Measurements from ENCODE around the gene VPS37B.
"Not testable (repeated sequence)": the region's sequence is repeated elsewhere in the genome, so short reads cannot be mapped to it uniquely, and the experiment has no call there.

Gene VPS37B

DNA sequence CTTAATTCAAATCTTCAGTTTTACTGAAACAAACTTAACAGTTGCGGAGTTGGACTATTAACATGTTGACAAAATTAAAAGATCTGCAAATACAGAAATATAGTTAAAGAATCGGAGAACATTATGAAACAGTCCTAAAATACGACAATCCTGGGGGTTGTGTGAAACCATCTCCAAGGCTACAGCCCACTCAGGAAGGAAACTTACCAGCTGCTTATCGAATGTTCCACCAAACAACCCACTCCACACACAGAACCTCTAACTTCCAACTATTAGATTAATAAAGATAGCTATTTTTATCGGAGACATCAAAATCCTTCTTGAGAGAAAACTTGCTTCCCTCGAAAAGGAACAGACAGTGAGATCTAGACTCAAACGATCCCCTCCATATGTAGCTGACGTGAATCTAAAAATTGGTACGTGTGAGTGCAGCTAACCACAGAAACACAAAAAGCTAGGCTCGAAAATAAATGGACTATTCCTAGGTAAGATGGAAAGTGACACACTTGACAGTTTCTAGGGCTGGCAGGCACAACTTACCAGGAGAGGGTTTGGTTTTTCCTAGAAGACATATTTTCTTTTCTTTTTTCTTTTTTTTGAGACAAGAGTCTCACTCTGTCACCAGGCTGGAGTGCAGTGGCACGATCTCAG, 12.9 kb downstream of the VPS37B start:
- DNase-seq (ENCODE audit: low read depth) = no peak

DNA sequence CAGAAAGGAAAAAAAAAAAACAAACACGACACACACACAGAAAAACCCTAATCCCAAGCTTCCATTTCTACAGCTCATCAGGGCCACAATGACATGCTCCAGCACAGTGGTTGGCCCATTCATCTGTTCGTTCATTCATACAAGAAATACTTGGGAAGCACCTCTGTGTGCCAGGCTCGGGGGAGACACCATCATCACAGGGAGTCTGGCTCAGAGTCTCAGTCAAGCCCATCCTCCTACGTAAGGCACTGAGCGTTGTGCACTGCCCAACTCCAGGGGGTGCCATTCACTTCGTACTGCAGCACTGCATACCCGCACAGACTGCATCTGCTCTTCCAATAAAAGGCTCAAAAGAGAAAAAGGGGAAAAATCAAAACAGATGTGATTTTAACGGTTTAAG, 15.3 kb downstream of the VPS37B start:
- DNase-seq (ENCODE audit: low read depth) = no peak

DNA sequence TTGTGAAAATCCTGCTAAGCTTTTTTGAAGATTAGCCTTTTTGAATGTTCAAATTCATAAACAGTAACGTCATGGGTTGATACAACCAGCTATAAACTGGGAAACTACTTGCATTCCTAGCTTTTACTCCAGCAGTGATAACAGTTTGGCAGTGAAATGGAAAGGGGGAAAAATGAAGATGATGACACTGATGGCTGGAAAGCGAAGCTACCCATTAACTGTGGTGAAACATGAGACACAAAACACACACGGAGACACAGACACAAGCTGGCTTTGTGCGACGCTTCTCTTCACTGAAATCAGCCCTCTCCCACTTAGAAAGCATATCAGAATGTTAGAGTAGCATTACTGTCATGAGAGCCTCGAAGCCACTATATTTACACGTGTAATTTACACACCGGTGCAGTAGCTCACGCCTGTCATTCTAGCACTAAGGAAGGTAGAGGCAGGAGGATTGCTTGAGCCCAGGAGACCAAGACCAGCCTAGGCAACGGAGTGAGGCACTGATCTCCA, 15.7 kb downstream of the VPS37B start:
- DNase-seq (ENCODE audit: low read depth) = no peak

DNA sequence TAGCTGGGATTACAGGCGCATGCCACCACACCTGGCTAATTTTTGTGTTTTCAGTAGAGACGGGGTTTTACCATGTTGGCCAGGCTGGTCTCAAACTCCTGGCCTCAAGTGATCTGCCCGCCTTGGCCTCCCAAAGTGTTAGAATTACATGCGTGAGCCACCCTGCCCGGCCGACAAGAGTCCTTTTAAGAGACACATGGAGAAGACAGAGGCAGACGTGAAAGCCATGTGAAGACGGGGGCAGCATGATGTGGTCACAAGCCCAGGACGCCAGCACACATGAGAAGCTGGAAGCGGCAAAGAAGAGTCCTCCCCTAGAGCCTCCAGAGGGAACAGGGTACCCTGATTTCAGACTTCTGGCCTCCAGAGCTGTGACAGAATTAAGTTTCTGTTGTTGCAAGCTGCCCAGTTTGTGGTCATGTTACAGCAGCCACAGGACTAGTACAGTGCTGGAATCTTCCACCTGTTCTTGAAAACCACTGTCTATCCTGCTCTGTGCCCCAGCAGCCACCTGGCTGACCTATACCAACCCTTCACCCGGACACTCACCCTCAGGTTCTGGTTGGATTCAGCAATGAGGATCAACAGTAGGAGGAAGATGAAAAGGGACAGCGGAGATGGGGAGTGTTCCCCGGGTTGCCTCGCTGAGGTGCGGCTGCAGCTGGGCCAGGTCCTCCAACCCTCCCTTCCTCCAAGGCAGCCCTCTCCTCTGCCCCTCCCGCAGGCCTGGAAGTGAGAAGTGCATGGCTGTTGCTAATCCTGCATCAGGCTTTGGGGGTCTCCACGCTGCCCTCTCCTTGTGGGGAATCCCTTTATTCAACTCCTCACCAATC, 16.9 kb downstream of the VPS37B start:
- no peak for DNase-seq (ENCODE audit: low read depth)

DNA sequence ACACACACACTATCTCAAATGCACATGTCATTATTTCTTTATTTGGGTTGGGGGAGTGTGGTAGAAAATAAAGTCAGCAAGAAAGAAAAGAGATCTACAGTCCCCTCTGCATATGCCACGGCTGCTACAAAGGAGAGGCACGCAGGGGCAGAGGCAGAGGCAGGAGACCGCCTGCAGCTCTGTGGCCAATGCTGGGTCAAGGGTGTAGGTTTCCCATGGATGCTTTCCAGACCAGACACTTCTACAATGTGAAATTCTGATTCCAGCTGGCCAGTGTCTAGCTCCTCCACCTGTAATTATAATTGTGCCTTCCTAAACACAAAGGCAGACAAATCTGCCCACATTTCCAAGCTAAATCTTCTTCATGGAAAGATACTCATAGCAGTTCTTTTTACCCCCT, 19.2 kb downstream of the VPS37B start:
- DNase-seq (ENCODE audit: low read depth) = no peak

DNA sequence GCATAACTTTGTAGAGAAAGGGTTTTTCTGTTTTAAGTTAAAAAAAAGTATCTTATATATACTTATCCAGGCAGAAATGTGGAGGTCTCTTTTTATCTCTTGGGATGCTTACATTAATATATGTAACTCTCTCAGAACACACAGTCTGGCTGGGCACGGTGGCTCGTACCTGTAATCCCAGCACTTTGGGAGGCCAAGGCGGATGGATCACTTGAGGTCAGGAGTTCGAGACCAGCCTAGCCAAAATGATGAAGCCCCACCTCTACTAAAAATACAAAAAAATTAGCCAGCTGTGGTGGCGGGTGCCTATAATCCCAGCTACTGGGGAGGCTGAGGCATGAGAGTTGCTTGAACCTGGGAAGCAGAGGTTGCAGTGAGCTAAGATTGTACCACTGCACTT, 19.6 kb downstream of the VPS37B start:
- DNase-seq (ENCODE audit: low read depth) = not testable (repeated sequence)

DNA sequence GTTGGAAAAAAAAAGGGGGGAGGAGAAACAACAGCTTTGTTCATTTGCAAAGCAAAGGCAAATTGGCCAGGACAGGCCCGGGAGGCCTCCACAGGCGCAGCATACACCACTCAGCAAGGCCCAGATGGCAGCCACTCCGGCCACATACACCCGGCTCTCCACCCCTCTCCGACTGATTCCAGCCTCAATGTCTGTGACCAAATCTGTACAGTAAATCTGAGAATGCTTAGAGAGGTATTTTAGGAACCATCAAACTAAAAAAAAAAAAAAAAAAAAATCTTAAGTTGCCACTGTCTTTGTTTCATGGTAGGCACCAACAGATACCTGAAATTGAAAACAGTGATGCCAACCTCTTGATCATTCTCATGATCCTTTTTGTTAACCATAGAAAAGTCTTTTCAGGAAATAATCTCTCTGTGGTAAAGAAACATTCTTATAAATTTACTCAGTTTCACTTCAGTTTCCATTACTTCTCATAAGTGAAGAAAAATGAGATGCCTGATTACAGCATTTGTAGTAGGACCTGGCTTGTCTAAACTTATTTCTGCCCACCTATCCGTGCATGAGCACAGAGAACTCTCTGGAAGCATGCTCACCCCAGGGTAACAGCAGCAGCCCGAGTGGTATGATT, 20.2 kb downstream of the VPS37B start:
- DNase-seq (ENCODE audit: low read depth) = no peak

DNA sequence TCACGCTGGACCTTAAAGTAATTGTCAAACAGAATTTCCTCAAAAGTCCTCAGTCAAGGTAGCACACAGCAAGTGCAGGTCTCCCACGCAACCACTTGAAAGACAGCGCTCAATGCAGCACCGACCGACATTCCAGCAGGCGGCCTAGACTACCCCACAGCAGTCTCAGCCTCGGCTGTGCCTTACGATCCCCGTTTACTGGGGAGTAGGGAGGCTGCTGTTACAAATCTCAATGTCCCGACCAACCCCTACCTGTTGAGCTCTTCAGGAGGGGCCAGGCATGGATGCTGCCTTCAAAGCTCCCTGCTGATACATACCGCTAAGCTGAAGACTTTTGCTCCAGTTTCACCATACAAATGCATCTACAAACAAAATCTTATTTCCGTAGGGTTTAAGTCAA, 21.8 kb downstream of the VPS37B start:
- no peak for DNase-seq (ENCODE audit: low read depth)

DNA sequence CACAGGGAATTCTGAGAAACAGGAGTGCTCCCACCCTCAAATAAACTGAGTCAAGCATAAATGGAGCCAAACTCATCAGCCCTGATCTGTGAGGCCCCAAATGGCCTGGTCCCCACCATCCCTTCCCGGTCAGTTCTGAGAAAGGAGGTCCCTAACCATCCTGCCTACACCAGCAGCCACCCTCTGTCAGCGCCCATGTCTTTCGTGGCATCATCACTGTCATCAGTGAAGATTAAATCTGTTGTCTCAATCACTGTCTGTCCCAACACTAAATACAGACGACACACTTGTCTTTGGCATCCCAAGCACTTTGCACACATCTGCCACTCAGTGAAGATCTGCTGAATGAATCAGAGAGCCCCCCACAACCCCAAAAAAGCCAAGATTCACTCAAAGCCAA, 22.4 kb downstream of the VPS37B start:
- no peak for DNase-seq (ENCODE audit: low read depth)

DNA sequence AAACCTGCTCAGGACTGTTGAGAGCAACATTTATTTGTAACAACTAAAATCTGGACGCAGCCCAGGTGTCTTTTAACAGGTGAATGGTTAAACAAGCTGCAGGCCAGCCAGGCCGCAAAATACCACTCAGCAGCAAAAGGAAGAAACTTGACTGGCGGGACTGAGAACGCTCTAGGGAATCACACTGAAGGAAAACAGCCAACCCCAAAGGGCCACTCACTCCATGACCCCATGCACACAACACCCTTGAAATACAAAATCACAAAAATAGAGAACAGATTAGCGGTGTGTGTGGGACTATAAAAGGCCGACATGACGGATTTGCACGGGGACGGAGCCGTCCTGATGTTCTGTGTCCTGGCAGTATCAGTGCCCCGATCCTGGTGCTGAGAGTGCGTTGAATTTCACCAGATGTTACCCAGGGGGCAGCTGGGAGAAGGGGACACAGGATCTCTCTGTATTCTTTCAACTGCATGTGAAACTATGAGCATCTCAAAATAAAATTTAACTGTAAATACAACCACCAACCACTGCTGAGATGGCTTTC, 23.0 kb downstream of the VPS37B start:
- DNase-seq (ENCODE audit: low read depth) = no peak

DNA sequence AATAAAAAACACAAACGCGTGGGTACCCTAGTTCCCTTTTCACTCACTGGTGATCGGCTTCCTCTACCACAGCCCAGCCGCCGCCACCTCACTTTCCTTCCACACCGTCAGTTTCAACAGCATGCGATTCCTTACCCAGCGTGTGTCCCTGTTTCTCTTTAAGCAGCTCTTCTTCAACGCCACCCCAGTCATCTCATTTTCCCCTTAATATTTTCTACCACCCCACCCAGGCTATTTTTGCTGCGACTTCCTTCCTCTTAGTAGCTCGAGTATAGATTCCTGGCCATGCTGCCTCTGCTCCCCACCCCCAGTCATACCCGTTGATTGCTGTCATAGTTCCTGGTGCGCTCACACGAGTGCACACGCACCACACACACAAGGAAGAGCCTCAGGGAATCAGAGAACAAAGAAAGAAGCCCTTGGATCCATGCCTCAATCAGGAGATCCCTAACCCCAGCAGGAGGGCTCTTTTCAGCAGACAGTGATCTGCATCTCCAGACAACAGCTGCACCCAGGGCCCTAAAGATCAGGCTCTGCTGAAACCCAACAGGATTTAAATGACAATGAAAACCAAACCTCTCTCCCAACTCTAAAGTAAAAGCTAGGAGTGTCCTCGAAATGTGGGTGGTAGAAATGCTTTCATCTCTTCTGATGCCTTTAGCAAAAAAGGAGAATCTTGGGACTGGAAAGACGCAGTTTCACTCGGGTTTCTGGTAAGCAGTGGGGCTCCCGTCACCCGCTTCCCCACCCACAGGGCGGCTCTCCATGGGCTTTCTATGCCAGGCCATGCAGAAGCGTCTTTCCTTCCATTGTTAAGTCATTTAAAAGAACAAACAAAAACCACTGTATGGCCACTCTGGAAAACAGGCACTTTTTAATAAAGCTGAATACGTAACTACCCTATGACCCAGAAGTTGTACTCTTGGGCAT, 23.8 kb downstream of the VPS37B start:
- no peak for DNase-seq (ENCODE audit: low read depth)

DNA sequence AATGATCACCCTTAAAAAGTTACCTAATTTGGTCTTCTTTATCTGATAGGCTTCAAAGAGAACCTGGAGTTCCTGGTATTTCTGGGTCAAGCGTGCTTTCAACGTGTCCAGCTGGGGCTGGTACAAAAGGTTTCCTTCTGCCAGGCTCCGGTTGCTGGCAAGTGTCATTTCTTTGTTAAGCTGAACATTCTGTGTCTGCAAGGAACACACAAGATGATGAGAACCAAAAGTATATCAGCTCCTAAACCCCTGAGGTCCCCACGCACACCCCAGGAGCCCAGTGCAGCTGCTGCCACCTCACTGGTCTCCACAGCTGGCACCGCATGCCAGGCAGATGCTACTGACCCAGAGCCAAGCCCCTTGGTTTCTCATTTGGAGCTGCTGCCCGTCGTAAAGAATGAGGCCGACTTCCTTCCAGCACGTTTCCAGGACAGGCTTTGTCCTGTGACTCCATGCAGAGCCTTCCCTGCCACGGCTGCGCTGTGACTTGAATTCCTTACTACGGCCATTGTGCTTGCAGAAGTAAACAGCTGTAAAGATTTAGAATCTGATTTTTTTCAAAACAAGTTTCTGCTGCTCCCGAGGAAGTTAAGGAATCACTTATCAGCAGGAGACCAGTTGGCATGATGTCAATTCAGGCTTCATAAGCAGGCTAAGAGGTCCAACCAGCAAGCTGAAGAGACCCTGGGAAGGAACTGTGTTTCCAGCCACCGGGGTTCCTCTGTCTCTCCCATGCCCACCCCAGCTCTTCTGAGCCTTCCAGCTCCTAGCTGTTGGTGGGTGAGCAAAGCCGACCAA, 24.9 kb downstream of the VPS37B start:
- no peak for DNase-seq (ENCODE audit: low read depth)

DNA sequence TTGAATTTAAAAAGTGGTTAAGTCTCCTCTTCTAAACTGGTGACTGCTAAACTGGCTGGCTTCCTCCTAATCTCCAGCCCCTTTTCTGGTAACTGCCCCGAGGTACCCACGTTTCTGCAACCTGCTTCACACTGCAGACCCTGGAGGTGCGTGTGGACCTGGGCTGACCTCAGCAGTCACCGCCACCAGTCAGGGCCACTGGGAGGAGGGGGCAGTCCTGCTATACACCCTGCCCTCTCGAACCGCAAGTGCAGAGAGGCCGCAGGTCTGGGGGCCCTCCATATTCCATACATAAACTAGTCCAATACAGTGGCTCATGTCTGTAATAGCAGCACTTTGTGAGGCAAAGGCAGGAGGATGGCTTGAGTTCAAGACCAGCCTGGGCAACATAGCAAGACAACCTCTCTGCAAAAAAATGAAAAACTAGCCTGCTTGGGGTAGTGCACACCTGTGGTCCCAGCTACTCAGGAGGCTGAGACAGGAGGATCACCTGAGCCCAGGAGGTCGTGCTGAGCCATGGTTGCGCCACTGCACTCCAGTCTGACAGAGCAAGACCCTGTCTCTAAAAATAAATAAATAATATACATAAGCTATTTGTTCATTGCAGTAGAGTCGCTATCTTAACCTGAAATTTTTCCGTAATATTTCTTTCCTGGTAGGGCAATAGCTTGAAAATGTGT, 25.6 kb downstream of the VPS37B start:
- DNase-seq (ENCODE audit: low read depth) = no peak

DNA sequence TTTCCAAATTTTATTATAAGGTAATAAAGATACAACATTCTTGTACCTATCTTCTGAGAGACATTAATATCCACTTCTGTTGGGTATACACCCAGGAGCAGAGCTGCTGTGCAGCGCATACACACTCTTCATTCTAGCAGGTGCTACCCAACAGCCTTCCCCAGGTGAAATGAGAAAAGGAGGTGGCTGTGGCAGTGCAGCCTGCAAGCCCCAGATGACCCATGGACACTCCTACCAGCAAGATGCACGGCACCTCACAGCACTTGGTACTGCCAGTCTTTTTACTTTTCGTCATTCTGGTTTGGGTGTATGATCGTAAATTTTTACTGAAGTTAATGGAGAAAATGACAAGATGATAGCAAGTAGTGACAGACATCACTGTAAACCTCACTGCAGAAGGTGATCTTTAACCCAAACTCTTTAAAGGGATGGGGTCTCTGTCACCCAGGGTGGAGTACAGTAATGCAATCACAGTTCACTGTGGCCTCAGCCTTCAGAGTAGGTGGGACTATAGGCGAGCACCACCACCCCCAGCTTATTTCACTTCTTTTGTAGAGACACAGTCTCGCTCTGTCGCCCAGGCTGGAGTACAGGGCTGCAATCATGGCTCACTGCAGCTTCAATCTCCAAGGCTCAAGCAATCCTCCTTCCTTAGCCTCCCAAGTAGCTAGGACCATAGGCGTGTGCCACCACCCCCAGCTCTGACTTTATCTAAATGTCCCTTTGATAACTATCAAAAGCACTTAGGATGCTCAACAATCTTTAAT, 26.5 kb downstream of the VPS37B start:
- no peak for DNase-seq (ENCODE audit: low read depth)

DNA sequence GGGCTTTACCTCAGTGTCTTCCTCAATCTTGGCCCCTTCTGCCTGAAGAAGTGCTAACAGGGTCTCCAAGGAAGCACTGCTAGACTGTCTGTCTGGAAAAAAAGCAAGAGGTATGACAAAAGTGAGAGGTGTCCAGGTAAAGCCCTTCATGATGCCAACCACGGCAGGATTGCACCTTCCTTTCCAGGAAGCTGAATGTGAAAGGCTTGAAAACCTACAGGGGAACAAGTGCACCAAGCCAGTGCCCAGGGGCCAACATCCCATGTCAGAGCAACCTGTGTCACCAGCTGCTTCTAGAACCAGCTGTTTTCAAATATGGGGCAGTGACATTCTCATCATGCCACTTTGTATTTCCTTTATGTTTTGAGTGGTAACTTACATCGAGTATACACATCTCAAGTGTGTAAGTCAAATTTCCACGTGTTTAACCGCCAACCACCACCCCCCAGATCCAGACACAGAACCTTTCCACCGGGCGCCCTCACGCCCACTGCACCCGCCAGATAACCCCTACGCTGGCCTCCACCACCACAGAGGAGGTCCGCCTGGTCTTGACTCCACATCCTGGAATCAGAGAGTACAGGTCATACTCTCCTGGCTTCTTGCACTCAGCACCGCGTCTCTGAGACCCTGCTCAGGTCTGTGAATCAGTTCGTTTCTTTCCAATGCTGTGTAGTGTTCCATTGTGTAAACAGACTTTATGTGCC, 27.3 kb downstream of the VPS37B start:
- no peak for DNase-seq (ENCODE audit: low read depth)

DNA sequence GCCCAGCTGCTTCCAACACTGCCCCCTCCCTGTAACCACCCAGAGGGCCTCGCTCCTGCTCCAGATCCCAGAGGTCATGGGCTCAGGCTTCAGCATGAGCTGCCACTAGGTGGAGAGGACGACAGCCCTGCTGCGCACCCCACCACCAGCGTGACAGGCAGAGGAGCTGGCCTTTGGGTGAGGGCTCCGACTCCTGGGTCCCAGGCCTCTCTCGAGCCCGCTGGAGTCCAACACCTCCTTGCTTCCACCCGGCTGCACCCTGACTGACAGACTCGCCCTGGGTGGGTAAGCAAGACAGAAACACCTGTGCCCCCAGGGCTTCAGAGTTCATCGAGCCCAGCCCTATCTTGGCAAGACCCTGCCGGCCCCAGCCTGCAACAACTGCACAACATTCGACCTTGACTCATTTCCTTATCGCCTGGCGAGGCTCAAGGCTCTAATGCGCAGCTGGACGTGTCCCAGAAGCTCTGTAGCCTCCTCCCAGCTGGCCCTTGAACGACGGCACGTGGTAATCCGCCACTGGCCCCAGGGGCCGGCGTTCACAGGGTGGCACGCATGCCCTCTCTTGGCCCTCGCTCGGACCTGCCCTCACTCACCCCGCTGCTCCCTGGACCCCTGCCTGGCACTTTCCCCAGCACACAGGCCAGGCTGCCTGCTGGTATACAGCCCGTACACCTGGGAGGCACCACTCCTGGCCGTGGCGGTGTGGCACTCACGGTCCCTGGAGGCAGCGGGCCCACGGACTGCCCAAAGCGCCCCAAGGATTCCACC, 28.0 kb downstream of the VPS37B start:
- no peak for DNase-seq (ENCODE audit: low read depth)

DNA sequence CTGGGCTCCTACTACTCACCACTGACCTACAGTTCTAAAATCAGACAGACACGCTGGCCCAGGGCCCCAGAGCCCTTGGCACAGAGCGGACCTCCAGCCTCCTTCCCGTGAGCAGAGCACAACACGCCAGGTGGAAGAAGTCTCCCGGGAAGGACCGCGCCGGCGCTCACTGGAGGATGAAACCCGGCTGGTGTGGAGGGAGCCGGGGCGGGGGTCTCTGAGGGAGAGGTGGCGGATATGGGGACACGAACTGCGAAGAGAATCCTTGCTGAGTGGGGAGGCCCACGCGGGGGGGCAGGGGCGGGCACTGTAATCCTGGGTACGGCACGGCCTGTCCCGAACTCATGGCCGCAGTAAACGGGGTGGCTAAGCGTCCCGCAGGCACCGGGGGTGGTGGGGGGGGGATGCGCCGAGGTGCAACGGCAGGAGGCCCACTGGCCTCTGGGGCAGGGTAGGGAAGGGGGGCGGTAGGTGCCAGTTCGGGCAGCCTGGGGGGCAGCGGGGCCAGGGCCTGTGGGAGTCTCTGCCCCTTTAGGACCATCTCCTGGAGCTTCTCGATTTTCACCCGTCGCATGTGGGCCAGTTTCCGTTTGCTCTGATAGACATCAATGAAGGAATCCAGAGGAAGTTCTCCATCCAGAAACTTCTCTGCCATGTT, 28.8 kb downstream of the VPS37B start:
- no peak for DNase-seq (ENCODE audit: low read depth)

Data from stimulated activated CD8-positive, alpha-beta memory T cell treated with anti-CD3 and anti-CD28 coated beads, Interleukin-12 subunit alpha, Interleukin-12 subunit beta, amount 100 ng/mL, for 1 hour (primary cell).